ENCODE measurements around the gene FES. TPM values are rescaled to one million over a fixed set of nuclear protein-coding genes. Genes with fewer than 3 reads are reported as not detected.
A peak's percentile ranks its signal among the peaks of the same experiment; 100 is the strongest.
"Not testable (repeated sequence)": the region's sequence is repeated elsewhere in the genome, so short reads cannot be mapped to it uniquely, and the experiment has no call there.

The FES gene
- total RNA-seq, 2 donors from 2014 or later: 54.2 to 86.3 TPM

DNA sequence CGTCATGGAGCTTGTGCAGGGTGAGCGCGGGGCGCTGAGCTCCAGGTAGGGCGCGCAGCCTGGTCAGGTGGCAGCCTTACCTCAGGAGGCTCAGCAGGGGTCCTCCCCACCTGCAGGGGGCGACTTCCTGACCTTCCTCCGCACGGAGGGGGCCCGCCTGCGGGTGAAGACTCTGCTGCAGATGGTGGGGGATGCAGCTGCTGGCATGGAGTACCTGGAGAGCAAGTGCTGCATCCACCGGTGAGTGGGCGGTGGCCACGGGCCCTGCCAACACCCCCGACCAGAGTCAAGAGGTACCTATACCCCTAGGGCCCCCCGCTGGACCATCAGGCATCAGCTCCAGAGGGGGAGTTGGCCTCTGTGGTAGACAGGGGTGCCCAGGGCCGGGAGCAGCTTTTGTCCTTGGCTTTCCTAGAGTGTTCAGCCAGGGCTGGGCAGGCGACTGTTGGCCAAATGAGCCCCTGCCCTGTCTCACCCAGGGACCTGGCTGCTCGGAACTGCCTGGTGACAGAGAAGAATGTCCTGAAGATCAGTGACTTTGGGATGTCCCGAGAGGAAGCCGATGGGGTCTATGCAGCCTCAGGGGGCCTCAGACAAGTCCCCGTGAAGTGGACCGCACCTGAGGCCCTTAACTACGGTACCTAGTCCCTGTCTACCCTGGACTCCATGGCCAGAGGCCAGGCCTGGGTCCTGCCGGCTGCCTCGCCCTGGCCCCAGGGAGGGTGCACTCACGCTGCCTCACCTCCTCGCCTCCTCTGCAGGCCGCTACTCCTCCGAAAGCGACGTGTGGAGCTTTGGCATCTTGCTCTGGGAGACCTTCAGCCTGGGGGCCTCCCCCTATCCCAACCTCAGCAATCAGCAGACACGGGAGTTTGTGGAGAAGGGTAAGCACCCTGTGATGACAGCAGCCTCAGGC, 9.1 kb downstream of the FES start:
- TF ChIP-seq, protein P1, sequence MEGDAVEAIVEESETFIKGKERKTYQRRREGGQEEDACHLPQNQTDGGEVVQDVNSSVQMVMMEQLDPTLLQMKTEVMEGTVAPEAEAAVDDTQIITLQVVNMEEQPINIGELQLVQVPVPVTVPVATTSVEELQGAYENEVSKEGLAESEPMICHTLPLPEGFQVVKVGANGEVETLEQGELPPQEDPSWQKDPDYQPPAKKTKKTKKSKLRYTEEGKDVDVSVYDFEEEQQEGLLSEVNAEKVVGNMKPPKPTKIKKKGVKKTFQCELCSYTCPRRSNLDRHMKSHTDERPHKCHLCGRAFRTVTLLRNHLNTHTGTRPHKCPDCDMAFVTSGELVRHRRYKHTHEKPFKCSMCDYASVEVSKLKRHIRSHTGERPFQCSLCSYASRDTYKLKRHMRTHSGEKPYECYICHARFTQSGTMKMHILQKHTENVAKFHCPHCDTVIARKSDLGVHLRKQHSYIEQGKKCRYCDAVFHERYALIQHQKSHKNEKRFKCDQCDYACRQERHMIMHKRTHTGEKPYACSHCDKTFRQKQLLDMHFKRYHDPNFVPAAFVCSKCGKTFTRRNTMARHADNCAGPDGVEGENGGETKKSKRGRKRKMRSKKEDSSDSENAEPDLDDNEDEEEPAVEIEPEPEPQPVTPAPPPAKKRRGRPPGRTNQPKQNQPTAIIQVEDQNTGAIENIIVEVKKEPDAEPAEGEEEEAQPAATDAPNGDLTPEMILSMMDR (IDR thresholded peaks at IDR 0.05): no peak
- DNase-seq (ENCODE audit: low spot score) (no peak), ATAC-seq (ENCODE audit: insufficient number of reproducible peaks, low FRiP score, low read depth) (no peak)
- Histone ChIP-seq H3K9me3 (no peaks in the 10 kb centered on the region), H3K27ac (no peak overlapping the region), H3K36me3 (peaks cover 50% of the 10 kb centered on the region), H3K4me1 (ENCODE audit: control insufficient read depth in 1 of 2, low read depth in 2 of 2) (no peaks in the 10 kb centered on the region), H3K27me3 (replicated peaks; ENCODE audit: insufficient read depth) (no peaks in the 10 kb centered on the region), H3K4me3 (no peak overlapping the region)

DNA sequence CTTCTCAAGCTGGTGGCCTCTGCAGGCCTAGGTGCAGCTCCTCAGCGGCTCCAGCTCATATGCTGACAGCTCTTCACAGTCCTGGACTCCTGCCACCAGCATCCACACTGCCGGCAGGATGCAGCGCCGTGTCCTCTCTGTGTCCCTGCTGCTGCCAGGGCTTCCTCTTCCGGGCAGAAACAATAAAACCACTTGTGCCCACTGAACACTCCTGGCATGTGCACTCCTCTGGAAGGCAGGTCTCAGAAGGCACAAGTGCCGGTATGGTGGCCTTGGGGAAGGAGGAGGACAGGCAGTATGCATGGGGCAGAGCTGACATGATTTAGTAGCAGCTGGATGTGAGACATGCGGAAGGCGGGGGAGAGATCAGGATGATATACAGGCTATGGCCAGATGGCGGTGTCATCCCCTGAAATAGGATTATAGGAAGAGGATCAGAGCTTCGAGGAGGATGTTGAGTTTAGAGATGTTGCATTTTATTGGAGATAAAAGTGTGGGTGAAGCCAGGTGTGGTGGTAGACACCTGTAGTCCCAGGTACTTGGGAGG, 11.3 kb downstream of the FES start:
- H3K27me3 ChIP-seq (replicated peaks; ENCODE audit: insufficient read depth): no peaks in the 10 kb centered on the region
- H3K9me3 ChIP-seq: no peaks in the 10 kb centered on the region
- H3K4me1 ChIP-seq (ENCODE audit: control insufficient read depth in 1 of 2, low read depth in 2 of 2): no peaks in the 10 kb centered on the region
- TF ChIP-seq, protein P1 (IDR thresholded peaks at IDR 0.05): no peak
- H3K4me3 ChIP-seq: no peak overlapping the region
- DNase-seq (ENCODE audit: low spot score): no peak
- H3K36me3 ChIP-seq: peaks cover 40% of the 10 kb centered on the region
- no peak overlapping the region for H3K27ac ChIP-seq
- no peak for ATAC-seq (ENCODE audit: insufficient number of reproducible peaks, low FRiP score, low read depth)

DNA sequence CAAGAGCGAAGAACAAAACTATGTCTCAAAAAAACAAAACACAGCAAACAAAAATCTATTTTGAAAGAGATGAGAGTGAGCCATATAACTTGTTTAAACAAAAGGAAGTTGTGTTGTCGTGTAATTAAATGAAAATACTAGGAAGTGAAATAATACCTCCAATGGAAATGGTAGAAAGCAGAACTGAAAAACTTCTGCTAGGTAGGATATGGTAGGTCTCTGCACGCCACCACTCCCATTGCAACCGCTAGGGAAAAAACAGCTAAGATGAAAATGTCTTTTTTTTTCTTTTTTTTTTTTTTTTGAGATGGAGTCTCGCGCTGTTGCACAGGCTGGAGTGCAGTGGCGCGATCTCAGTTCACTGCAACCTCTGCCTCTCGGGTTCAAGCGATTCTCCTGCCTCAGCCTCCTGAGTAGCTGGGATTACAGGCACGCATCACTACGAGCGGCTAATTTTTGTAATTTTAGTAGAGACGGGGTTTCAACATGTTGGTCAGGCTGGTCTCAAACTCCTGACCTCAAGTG, 12.9 kb downstream of the FES start:
- not testable (repeated sequence) for DNase-seq (ENCODE audit: low spot score); H3K9me3 ChIP-seq; ATAC-seq (ENCODE audit: insufficient number of reproducible peaks, low FRiP score, low read depth); H3K4me3 ChIP-seq; H3K27me3 ChIP-seq (replicated peaks; ENCODE audit: insufficient read depth); H3K4me1 ChIP-seq (ENCODE audit: control insufficient read depth in 1 of 2, low read depth in 2 of 2); H3K27ac ChIP-seq
- peaks cover 27% of the 10 kb centered on the region for H3K36me3 ChIP-seq

DNA sequence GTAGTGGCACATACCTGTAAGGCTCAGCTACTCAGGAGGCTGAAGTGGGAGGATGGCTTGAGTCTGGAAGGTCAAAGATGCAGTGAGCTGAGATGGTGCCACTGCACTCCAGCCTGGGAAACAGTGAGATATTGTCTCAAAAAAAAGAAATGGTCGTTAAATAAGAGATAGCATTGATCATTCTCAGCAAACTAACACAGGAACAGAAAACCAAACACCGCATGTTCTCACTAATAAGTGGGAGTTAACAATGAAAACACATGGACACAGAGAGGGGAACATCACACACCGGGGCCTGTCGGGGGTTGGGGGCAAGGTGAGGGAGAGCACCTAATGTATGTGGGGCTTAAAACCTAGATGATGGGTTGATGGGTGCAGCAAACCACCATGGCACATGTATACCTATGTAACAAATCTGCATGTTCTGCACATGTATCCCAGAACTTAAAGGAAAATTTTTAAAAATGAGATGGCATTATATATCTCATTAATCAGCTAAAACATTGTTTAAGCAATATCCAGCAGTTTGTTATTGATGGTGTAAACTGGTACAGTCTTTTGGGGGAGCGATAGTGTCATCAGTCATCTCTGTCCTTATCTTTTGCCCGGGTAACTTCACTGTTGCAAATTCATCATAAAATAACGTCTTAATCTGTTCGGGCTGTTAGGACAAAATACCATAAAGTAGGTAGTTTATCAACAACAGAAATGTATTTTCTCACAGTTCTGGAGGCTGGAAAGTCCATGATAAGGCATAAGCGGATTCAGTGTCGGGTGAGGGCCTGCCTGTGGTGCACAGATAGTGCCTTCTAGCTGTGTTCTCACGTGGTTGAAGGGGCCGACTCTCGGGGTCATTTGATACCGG, 17.1 kb downstream of the FES start:
- H3K27me3 ChIP-seq (replicated peaks; ENCODE audit: insufficient read depth): no peaks in the 10 kb centered on the region
- H3K4me1 ChIP-seq (ENCODE audit: control insufficient read depth in 1 of 2, low read depth in 2 of 2): peaks cover 15 to 19% of the 10 kb centered on the region in 2 donors
- TF ChIP-seq, protein P1 (IDR thresholded peaks at IDR 0.05): no peak
- H3K27ac ChIP-seq: peak overlapping the region; percentile 80 to 86
- no peak for ATAC-seq (ENCODE audit: insufficient number of reproducible peaks, low FRiP score, low read depth)
- DNase-seq (ENCODE audit: low spot score): no peak
- H3K36me3 ChIP-seq: peaks cover 14% of the 10 kb centered on the region
- H3K4me3 ChIP-seq: peak overlapping the region; percentile 76
- H3K9me3 ChIP-seq: no peaks in the 10 kb centered on the region

DNA sequence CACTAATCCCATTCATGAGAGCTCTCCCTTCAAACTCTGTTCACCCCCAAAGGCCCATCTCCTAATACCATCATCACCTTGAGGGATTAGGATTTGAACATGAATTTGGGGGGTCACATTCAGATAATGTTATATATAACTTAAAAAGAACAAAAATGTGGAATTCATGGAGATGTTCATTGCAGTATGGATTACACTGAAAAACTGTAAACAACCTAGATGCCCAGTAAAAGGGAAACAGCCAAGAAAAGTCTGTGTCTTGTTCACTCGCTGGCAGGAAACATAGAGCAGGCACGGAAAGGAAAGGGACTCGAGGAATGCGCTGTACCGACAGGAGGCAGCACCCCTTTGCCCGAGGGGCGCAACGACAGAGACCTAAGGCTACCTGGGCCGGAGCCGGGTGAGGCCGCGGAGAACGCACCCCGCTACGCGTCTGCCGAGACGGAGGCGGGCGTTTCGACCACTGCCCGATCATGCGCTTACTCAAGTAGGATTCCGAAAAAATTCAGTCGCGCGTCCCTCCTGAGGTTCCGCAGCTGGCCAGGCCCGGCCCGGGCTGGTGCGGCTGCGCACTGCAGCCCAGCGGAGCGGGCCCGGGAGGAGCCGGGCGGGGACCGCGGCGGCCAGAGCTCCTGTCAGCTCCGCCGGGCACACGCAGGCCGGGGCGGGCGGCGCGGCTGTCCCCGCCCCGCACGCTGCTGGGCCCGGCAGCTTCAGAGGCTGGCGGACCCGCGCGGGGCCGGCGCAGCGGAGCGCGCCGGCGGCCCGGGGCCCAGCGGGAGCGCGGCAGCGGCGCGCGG, 17.9 kb downstream of the FES start:
- H3K27ac ChIP-seq: peak overlapping the region; percentile 80 to 86
- H3K36me3 ChIP-seq: peaks cover 22% of the 10 kb centered on the region
- no peak for DNase-seq (ENCODE audit: low spot score)
- H3K27me3 ChIP-seq (replicated peaks; ENCODE audit: insufficient read depth): no peaks in the 10 kb centered on the region
- TF ChIP-seq, protein P1 (IDR thresholded peaks at IDR 0.05): peak; percentile 62
- peak; percentile 54 for ATAC-seq (ENCODE audit: insufficient number of reproducible peaks, low FRiP score, low read depth)
- peaks cover 15 to 19% of the 10 kb centered on the region in 2 donors for H3K4me1 ChIP-seq (ENCODE audit: control insufficient read depth in 1 of 2, low read depth in 2 of 2)
- H3K9me3 ChIP-seq: no peaks in the 10 kb centered on the region
- H3K4me3 ChIP-seq: peak overlapping the region; percentile 76

All from thoracic aorta (tissue), 2 donors.